GM18526 (cell line): ENCODE measurements around the gene STAT1.

Experiments used
- POLR2A ChIP-seq: IDR thresholded peaks from 3 replicates; pipeline ENCODE4 v1.6.1; 2011; ENCODE audit not compliant: insufficient read length; ENCODE audit errors: extremely low read depth

STAT1 gene

GRCh38 chr2:191039616-191040015 is 25.6 kb upstream of the STAT1 start:
- no peak for TF ChIP-seq POLR2A

- TF ChIP-seq POLR2A: no peak
These were observed 24.8 kb upstream of the STAT1 start for GRCh38 chr2:191038741-191039140.

- TF ChIP-seq POLR2A: no peak
These were observed 24.3 kb upstream of the STAT1 start for GRCh38 chr2:191038241-191038725.

- TF ChIP-seq POLR2A: no peak
These were observed 23.4 kb upstream of the STAT1 start for GRCh38 chr2:191037351-191037750.

GRCh38 chr2:191036363-191036762 is 22.4 kb upstream of the STAT1 start:
- TF ChIP-seq POLR2A: no peak

- TF ChIP-seq POLR2A: no peak
These were observed 18.8 kb upstream of the STAT1 start for GRCh38 chr2:191032588-191033429.

GRCh38 chr2:191031256-191031655 is 17.3 kb upstream of the STAT1 start:
- TF ChIP-seq POLR2A: no peak

- no peak for TF ChIP-seq POLR2A
These were observed 16.7 kb upstream of the STAT1 start for GRCh38 chr2:191030521-191031154.

- TF ChIP-seq POLR2A: no peak
These were observed 15.4 kb upstream of the STAT1 start for GRCh38 chr2:191029280-191029950.

- TF ChIP-seq POLR2A: no peak
These were observed 12.4 kb upstream of the STAT1 start for GRCh38 chr2:191026377-191026776.

GRCh38 chr2:191025135-191025534 is 11.2 kb upstream of the STAT1 start:
- TF ChIP-seq POLR2A: no peak

GRCh38 chr2:191023235-191023679 is 9.3 kb upstream of the STAT1 start:
- TF ChIP-seq POLR2A: no peak

GRCh38 chr2:191020742-191021381 is 6.9 kb upstream of the STAT1 start:
- no peak for TF ChIP-seq POLR2A

- TF ChIP-seq POLR2A: peak; percentile 96
These were observed 6.3 kb upstream of the STAT1 start for GRCh38 chr2:191020221-191020741.

- TF ChIP-seq POLR2A: no peak
These were observed 5.4 kb upstream of the STAT1 start for GRCh38 chr2:191019376-191019775.
